ENCODE data around the gene TNS3.

Gene TNS3

DNA sequence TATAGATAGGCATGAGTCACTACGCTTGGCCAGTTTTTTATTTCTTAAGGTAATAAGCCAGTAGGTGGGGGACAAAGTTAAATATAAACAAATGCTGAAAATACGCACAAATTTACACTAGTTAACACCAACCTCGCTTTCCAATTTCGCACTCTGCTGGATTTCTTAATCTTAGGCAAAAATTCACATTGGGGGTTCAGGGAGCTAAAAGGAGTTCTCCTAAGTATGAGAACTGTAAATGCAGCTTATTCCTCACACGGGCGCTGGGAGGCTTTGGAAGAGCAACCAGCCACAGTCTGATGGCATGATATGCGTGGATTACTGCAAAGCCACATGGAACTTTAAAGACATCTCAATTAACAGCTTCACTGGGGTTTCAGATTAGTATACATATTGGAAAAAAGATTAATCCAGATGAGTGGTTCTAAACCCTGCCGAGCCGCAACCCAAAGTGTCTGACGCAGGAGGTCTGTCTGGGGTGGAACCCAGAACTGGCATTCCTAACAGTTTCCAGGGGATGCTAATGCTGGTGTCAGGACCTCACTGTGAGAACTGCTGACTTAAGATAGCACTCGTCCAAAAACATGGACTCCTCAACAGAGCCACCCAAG, 16.2 kb downstream of the TNS3 start:
- in situ Hi-C loops (cut with HindIII; ENCODE audit: low sequenced_read_pairs): no loop called here

DNA sequence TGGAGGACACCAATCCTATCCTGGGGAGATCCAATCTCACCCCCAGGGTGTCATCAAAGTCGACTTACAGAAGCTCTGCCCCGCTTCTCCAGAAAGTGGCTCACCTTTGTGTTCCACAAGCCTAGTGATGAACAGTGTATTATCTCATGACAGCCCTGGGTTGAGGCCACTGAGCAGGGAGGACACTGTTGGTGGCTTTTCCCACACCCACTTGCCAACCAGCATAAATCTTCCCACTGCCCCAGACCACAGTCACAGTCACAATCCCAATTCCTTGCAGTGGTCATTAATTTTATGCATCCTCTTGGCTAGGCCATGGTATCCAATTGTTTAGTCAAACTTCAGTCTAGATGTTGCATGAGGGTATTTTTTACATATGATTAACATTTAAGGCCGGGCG, 18.4 kb downstream of the TNS3 start:
- in situ Hi-C loops (cut with HindIII; ENCODE audit: low sequenced_read_pairs): no loop called here

DNA sequence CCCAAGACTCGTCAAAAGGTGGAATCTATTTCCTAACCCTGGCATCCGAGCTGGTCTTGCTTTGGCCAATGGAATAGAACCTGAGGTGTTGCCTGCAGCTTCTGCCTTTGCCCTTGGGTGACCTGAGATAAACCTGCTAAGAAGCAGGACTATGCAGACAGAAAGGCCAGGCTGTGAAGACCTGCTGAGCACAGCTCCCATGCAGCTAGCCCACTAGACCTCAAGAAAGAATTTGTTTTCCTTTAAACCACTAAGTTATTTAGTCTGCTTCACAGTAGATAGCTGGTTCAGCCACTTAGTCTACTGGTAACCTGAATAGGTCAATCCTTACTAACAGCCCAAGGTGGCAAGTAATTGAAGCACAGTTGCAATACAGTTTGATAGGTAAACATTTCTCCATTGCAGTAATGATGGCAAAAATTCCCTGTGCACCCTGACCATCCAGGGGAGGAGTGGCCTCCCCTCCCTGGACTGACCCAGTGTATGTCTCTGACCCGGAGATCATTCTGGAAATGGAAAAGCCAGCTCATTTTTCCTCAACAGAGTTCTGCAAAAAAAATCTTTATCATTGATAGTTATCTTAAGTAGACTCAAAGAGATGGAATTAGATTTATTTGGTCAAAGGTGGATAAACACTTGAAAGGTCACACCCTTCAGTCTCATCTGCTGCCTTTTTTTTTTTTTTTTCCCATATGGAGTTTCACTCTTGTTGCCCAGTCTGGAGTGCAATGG, 20.0 kb downstream of the TNS3 start:
- in situ Hi-C loops (cut with HindIII; ENCODE audit: low sequenced_read_pairs): no loop called here

DNA sequence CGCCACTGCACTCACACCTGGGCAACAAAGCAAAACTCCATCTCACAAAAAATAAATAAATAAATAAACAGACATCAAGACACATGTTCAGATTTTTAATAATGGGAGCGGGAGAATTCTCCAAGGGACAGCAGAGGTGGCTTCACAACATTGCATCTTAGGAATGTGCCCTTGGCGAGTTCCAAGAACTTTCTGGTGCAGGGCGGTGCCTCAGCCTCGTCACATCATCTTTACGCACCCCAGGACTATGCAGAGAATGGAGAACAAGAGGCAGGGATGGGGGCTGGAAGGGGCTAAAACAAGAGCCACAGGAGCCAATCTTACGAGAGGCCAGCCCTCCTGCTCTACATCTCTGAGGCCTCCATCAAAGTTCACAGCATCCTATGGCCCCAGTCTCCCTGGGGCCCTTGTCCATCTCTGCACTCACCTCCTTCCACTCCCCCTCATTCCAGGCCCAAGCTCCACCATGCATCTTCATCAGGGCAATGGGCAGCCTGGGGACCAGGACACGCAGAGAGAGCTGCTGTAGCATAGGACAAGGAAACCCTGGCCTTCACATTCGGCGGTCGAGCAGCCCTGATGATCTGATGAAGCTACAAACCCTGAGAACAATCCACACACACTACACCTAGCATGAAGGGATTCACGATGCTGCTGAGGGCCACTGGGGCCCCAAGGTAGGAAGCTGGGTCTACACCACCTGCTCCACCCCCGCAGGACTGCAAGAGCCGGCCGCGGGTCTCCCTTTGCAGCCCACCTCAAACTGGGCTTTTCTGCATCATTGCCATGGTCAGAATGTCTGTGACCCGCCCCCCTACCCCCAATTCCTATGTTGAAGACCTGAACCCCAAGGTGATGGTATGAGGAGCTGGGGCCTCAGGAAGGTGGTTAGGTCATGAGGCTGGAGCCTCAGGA, 22.3 kb downstream of the TNS3 start:
- in situ Hi-C loops (cut with HindIII; ENCODE audit: low sequenced_read_pairs): loop anchor here (10.0 kb wide), 1 partner anchor 75 kb away; no protein-coding TSS in a partner anchor

DNA sequence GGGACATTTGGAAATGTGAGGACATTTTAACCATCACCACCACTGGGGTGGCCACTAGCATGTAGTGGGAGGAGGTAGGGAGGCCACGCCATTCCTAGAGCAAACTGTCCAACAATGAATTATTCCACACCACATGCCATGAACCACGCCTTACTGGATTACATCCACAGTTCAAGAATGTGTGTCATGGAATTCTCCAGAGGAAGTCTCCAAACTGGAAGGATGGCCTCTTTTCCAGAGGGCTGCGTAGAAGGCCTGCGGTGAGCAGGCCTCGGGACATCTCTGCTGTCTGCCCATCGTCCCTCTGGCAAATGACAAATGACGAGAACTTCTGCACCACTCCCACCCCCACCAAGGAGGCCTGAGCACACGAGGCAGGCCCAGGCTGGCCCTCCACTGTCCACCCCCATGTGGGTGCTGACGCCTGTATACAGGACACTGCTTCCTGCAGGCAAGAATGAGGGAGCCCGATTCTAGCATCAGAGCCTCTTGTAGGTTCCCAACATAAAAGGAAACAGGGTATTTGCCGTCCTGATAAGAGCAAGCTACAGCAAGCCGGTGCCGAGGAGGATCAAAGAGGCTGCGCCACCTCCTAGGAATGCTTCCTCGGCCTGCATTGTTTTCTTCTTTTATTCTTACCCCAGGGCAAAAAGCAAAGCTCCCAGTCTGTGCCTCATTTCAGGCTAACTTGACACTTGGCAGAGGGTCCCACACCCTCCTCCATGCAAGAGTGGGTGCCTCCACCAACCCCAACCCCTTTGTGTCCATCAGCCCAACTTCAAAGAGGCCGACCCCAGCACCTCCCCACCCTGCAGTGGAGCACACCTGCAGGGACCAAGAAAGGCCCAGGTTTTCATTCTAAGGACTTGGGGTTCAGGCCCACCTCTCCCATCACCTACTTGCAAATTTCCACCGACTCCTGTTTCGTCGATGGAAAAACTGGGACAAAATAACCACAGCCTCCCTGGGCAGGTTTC, 23.9 kb downstream of the TNS3 start:
- in situ Hi-C loops (cut with HindIII; ENCODE audit: low sequenced_read_pairs): loop anchor here (10.0 kb wide), 1 partner anchor 73 kb away; no protein-coding TSS in a partner anchor

DNA sequence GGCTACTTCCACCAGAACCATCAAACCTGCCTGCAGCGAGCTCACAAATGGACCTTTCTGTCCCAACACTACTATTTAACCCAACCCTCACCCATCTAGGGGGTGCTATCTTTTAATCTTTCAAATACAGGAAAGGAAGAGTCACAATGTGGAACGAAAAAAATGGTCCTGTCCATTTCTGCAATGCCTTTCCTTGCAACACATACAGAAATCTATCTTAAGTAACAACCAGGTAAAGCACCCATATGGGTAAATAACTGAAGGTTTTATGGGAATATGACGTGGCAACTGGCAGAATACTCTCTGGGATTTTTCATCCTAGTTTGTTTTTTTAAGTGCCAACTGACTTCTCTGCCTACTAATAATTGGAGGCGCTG, 24.6 kb downstream of the TNS3 start:
- in situ Hi-C loops (cut with HindIII; ENCODE audit: low sequenced_read_pairs): loop anchor here (10.0 kb wide), 1 partner anchor 73 kb away; no protein-coding TSS in a partner anchor

DNA sequence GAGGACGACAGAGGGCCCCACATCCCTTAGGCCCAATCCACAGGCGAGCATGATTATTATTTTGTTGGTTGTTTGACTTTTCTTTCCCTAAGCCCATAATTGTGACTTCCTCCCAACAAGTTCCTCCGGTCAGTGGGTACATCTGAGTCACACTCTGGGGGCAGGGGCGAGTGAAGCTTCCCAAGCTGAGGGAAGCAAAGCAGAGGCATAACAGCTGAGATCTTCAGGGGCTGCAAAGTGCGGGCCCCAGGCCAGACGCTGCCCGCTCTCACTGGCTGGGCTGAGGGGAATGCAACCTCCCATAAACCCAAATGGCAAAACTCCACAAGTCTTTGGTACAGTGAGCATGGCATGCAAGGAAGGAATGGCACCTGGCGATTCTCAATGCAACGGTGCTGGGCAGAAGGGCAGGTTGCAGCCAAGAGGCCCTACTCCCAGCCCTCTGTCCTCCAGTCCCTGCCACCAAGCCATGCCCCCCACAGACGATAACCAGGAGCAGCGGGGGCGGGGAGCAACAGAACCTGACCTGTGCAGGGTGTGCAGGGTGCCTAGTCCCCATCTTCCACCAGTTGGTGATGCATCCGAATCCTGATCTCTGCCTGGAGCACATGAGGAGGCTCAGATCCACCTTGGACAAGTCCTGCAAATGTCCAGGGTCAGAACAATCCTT, 25.3 kb downstream of the TNS3 start:
- in situ Hi-C loops (cut with HindIII; ENCODE audit: low sequenced_read_pairs): loop anchor here (10.0 kb wide), 1 partner anchor 72 kb away; no protein-coding TSS in a partner anchor

DNA sequence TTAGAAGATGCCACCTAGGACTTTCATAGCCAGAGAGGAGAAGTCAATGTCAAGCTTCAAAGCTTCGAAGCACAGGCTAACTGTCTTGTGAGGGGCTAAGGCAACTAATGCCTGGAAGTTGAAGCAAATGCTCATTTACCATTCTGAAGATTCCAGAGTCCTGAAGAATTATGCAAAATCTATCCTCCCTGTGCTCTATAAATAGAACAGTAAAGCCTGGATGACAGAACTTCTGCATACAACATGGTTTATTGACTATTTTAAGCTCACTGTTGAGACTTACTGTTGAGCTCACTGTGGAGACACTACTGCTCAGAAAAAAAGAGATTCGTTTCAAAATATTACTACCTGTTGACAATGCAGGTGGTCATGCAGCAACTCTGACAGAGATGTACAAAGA, 28.6 kb downstream of the TNS3 start:
- in situ Hi-C loops (cut with HindIII; ENCODE audit: low sequenced_read_pairs): loop anchor here (10.0 kb wide), 1 partner anchor 69 kb away; no protein-coding TSS in a partner anchor

DNA sequence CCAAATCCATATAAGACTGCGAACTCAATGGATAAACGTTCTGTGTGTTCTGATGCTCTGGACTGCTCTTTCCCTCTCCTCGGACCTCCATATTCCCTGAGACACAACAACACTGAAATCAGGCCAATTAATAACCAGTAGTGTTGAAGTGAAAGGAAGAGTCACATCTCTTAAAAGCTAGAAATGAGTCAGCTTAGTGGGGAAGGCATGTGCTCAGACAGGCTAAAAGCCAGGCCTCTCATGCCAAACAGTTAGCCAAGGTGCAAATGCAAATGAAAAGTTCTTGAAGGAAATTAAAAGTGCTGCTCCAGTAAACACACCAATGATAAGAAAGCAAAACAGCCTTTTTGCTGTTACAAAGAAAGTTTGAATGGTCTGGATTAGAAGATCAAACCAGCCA, 29.3 kb downstream of the TNS3 start:
- in situ Hi-C loops (cut with HindIII; ENCODE audit: low sequenced_read_pairs): loop anchor here (10.0 kb wide), 1 partner anchor 68 kb away; no protein-coding TSS in a partner anchor

DNA sequence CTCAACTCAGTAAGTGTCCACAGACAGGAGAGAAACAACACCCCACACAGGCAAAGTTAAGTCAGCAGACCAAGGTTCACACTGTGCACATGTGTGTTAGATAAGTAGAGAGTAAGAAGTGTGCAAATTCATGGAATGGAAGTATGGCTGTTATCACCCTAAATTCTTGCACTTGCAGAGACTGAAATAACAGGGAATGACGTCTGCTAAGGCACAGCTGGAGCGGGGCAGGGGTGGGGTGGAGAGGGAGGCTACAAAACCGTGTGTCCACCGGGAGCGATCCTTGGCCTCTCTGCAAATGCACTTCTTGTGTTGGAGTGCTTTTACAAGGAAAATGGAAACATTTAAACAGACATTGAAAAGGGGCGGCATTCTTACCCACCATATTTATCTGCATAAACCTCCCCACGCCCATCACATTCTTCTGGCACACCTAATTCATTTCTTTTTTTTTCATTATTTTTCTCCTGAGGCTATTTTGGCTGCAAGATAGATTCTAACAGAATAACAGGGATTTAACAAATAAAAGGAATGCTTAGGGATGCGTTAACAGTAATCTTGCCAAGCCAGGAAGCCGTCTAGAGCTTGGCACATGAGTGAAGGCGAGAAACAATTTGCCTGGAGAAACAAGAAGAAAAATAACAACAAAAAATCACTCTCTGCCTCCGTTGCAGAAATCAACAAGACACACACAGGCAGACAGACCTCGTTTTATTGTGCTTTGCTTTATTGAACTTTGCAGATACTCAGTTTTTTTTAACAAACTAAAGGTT, 30.1 kb downstream of the TNS3 start:
- in situ Hi-C loops (cut with HindIII; ENCODE audit: low sequenced_read_pairs): loop anchor here (10.0 kb wide), 1 partner anchor 67 kb away; no protein-coding TSS in a partner anchor

DNA sequence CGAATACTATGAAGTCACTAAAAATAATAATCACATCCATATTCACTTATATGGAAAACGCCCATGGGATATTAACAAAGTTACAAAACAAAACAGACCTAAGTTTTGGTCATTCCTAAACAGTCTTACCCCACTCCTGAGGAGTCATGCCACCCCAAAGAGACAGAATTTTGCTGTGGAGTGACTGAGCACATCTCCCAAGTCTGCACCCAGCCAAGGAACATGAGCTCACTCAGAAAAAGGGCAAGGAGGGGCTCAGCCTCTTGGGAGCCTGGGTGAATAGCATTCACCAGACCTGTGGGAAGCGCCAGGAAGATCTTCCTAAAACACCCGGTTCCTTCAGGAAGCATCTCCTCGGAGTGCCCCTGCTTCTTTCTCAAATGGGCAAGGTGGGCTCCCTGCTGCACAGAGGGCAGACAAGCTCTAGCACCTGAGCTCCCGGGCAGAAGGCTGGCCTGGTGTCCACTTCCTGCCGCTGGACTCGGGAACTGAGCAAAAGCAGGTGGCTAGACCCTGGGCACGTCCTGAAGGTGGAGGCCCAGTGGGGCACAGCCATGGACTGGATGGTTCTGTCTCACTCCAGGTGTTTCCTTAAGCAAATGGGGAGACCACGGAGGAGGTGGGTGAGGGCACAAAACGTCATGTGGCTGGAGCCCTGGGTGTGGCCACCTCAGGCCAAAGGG, 31.0 kb downstream of the TNS3 start:
- in situ Hi-C loops (cut with HindIII; ENCODE audit: low sequenced_read_pairs): loop anchor here (10.0 kb wide), 1 partner anchor 66 kb away; no protein-coding TSS in a partner anchor

DNA sequence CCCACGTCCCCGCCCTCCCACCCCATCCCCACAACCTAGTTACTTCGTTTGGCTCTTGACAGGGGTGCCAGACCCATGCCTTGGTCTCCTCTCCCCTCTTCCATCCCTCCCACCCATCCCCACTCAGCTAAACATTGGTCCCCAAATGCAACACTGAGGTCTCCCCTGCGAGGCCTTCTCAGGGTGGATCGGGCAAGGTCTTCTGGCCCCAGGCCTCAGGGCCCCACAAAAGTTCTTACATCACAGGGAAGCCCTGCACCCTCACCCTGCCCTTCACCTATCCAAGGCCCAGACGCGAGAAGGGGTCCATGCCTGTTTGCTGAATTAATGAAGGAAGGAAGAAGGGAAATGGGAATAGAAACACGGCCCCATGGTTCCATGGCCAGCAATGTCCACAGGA, 32.0 kb downstream of the TNS3 start:
- in situ Hi-C loops (cut with HindIII; ENCODE audit: low sequenced_read_pairs): loop anchor here (10.0 kb wide), 1 partner anchor 65 kb away; no protein-coding TSS in a partner anchor

DNA sequence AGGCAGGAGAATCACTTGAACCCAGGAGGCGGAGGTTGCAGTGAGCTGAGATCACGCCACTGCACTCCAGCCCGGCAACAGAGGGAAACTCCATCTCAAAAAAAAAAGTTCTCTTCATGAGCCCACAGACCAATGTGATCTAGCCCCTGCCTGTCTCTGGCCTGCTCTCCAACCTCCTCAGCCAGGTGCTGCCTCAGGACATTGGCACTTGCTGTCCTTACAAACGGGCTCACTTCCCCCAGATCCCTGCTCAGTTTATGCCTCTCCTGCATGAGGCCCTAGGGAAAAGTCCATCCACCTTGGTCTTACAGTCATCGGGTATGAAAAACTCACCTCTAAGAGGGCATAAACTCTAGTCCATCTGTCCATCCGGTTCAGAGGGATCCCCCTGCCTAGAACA, 32.5 kb downstream of the TNS3 start:
- in situ Hi-C loops (cut with HindIII; ENCODE audit: low sequenced_read_pairs): no loop called here

DNA sequence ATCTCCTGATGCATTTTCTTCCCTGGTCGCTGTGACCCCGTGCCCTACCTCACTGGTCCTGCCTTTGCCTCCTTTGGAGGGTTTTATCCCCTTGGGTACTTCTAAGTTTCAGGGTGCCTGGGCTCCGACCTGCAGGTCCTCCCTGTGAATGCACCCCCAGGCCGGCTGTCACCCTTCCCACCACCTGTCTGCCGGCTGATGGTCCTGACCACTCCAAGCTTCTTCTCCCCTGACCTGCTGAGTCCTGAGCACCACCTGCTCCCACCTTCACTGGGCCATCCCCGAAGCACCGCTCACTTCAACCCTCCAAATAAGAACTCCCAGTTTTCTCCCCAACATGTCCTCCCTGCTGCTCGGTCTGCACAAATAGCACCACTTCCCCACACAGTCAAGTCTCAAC, 33.4 kb downstream of the TNS3 start:
- in situ Hi-C loops (cut with HindIII; ENCODE audit: low sequenced_read_pairs): no loop called here

DNA sequence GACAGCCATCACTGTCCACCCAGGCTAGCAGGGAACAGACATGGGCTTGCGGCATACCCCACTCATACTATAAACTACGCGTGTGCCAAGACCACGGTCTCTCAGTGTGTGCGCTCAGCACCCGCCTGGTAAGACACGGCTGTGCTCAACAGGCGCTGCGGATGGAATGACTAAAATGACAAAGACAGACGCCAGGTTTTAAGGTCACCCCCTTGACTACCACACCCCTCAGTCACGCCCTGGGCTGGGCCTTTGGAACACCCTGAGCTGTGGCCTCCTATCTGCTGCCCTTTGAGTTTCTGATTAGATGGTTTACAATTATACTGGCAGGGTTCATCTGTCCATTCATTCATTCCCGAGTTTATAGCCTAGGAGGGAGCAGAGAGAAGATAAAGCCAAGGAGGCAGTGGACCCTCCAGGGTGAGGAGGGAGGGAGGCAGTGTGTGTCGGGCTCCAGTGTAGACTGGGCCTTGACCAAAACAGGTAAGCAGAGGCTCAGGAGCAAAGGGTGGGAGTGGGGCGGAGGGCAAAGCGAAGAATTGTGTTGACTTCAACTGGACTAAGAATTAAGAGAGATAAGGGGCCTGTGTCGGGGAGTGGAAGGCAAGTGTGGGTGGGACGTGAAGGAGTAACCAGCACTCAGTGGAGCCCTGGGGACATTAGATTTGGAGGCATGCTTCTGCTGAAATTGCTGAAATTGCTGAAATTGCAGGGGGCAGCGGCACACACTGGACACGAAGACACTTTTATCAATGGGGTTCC, 35.0 kb downstream of the TNS3 start:
- in situ Hi-C loops (cut with HindIII; ENCODE audit: low sequenced_read_pairs): no loop called here

DNA sequence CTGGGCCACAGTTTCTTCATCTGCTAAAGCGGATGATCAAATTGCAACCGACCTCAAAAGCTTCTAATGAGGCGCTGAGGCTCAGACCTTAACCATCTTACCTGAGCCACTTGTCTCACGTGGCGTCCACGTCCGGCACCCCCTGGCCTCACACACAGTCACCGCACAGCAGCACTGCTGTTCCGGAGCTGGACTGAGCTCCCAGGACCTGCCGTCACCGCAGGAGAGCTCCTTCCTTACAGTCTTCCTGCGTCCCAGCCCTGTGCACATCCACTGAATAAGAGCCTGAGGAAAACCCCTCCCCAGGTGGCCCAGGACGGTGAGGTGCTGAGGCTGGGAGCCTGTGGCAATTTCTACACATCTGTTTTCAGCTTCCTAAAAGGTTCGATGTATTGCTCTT, 35.7 kb downstream of the TNS3 start:
- in situ Hi-C loops (cut with HindIII; ENCODE audit: low sequenced_read_pairs): no loop called here

DNA sequence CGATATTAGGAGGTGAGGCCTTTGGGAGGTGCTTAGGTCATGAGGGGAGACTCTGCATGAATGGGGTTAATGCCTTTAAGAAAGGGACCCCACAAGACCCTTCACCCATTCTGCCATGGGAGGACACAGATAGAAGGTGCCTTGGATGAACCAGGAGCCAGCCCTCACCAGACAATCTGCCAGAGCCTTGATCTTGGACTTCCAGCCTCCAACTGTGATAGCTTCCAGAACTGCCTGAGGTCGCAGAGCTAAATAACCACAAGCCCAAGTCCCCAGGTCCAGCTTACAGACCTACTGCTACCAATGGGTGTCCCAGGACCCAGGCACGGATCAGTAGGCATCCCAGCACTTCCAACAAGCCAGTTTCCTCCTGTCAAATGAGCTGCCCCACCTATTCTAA, 37.5 kb downstream of the TNS3 start:
- in situ Hi-C loops (cut with HindIII; ENCODE audit: low sequenced_read_pairs): no loop called here
